Measurements from ENCODE around the gene ADAM19.

ADAM19 gene

DNA sequence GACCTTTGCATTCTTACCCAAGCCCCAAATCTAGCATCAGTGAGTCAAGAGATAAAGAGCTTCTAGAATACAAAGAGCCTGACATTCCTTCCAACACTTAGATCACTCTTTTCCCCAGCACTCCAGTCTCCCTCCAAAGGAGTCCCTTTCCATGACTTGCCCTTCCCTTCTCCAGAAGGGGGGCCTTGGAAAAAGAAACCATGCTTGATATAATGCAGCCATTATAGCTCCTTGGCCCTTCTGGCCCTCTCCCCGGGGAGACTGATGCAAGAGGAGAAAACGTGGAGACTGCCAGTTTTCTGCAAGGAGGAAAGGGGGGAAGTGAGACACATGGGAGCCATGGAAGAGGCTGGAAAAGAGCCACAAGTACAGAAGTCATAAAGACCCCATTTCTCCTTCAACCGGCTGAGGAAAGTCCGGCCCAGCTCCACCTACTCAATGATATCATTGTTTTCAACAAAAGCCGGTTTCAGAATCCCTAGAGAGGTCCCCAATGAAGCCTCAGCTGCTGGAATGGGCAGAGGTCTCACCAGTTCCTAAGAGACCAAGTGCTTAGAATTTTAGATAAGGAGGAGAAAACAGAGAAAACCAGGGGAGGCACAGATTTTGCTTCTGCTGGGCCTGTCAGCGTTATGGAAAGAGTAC, 29.0 kb downstream of the ADAM19 start:
- no peak for DNase-seq (ENCODE audit: low read depth)
- TF ChIP-seq, protein P1, sequence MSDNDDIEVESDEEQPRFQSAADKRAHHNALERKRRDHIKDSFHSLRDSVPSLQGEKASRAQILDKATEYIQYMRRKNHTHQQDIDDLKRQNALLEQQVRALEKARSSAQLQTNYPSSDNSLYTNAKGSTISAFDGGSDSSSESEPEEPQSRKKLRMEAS (IDR thresholded peaks at IDR 0.05; ENCODE audit: low read depth, low read length), result no peak
- TF ChIP-seq MYC (IDR thresholded peaks at IDR 0.05; ENCODE audit: low read depth, low read length), result no peak
- TF ChIP-seq, protein P2, sequence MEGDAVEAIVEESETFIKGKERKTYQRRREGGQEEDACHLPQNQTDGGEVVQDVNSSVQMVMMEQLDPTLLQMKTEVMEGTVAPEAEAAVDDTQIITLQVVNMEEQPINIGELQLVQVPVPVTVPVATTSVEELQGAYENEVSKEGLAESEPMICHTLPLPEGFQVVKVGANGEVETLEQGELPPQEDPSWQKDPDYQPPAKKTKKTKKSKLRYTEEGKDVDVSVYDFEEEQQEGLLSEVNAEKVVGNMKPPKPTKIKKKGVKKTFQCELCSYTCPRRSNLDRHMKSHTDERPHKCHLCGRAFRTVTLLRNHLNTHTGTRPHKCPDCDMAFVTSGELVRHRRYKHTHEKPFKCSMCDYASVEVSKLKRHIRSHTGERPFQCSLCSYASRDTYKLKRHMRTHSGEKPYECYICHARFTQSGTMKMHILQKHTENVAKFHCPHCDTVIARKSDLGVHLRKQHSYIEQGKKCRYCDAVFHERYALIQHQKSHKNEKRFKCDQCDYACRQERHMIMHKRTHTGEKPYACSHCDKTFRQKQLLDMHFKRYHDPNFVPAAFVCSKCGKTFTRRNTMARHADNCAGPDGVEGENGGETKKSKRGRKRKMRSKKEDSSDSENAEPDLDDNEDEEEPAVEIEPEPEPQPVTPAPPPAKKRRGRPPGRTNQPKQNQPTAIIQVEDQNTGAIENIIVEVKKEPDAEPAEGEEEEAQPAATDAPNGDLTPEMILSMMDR (IDR thresholded peaks at IDR 0.05; ENCODE audit: low read depth, low read length), result no peak
- TF ChIP-seq POLR2A (IDR thresholded peaks at IDR 0.05; ENCODE audit: extremely low read depth, insufficient read length), result no peak
- no peak overlapping the region for H3K4me3 ChIP-seq (ENCODE audit: low read depth, low read length)

- no peak overlapping the region for H3K4me3 ChIP-seq (ENCODE audit: low read depth, low read length)
- TF ChIP-seq POLR2A (IDR thresholded peaks at IDR 0.05; ENCODE audit: extremely low read depth, insufficient read length) (no peak), MYC (IDR thresholded peaks at IDR 0.05; ENCODE audit: low read depth, low read length) (no peak)
- TF ChIP-seq, protein P2 (IDR thresholded peaks at IDR 0.05; ENCODE audit: low read depth, low read length), result no peak
- TF ChIP-seq, protein P1 (IDR thresholded peaks at IDR 0.05; ENCODE audit: low read depth, low read length), result no peak
- DNase-seq (ENCODE audit: low read depth), result no peak
Measured at GRCh38 chr5:157545610-157546310, 29.8 kb downstream of the ADAM19 start.

GRCh38 chr5:157544623-157544989, 31.0 kb downstream of the ADAM19 start:
- TF ChIP-seq POLR2A (IDR thresholded peaks at IDR 0.05; ENCODE audit: extremely low read depth, insufficient read length) (no peak), MYC (IDR thresholded peaks at IDR 0.05; ENCODE audit: low read depth, low read length) (no peak)
- TF ChIP-seq, protein P2 (IDR thresholded peaks at IDR 0.05; ENCODE audit: low read depth, low read length), result no peak
- TF ChIP-seq, protein P1 (IDR thresholded peaks at IDR 0.05; ENCODE audit: low read depth, low read length), result no peak
- DNase-seq (ENCODE audit: low read depth), result no peak
- H3K4me3 ChIP-seq (ENCODE audit: low read depth, low read length), result no peak overlapping the region

DNA sequence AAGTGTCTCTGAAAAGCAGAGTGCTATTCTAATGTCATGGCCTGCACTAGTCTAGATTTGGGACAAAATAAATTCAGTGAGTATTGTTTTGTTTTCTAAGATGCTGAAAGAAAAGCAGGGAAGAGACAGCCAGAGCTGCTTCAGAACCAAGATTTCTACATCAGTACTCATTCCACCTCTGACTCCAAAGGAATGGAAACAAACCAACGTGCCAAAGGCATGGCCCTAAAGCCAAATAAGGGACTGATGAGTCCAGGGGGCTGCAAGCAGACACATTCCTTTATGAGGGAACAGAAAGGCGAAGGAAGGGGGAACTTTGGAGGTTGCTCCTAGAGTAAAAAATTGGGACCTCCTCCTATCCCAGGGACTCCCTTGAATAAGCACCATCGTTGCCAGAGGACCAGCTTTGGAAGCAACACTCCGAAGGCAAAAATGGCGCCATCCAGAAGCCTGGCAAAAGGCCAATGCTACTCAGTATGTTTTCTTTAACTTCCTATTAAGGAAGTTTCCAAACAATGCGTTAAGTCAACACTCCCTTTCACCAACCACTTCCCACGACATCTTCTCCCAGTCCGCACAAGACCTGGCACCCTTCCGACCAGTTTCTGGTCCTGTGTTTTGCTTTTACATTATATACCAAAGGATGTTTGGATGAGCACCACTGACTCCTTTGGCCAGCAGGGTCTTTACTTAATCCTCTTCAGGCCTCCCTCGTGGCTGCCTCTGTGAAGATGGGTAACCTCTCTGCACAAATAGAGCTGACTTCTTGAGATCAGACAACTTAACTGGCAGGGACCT, 31.6 kb downstream of the ADAM19 start:
- no peak overlapping the region for H3K4me3 ChIP-seq (ENCODE audit: low read depth, low read length)
- no peak for DNase-seq (ENCODE audit: low read depth)
- no peak for TF ChIP-seq MYC (IDR thresholded peaks at IDR 0.05; ENCODE audit: low read depth, low read length)
- TF ChIP-seq, protein P2 (IDR thresholded peaks at IDR 0.05; ENCODE audit: low read depth, low read length), result no peak

GRCh38 chr5:157542282-157543000, 33.1 kb downstream of the ADAM19 start:
- DNase-seq (ENCODE audit: low read depth), result no peak
- TF ChIP-seq, protein P1 (IDR thresholded peaks at IDR 0.05; ENCODE audit: low read depth, low read length), result no peak
- no peak for TF ChIP-seq POLR2A (IDR thresholded peaks at IDR 0.05; ENCODE audit: extremely low read depth, insufficient read length)
- no peak for TF ChIP-seq MYC (IDR thresholded peaks at IDR 0.05; ENCODE audit: low read depth, low read length)
- TF ChIP-seq, protein P2 (IDR thresholded peaks at IDR 0.05; ENCODE audit: low read depth, low read length), result no peak

More at GRCh38 chr5:157542282-157543000, 33.1 kb downstream of the ADAM19 start:
- no peak overlapping the region for H3K4me3 ChIP-seq (ENCODE audit: low read depth, low read length)
